A549 (cell line): ENCODE data around the gene SETD3. TPM values are rescaled to one million over a fixed set of nuclear protein-coding genes. Genes with fewer than 3 reads are reported as not detected.

Experiments used
- ATAC-seq, 2 experiments: fragments of 200-7000 bp in 1 of 2; fragments of >200 bp in 1 of 2; cut with Nextera tagmentation in 1 of 2; cut with Tn5 transposase in 1 of 2; 3 replicates each; pipeline versions ENCODE4 v1.8.0 to v1.9.1; 2018 to 2020; ENCODE audit warnings: mild to moderate bottlenecking in 1 of 2, moderate library complexity in 1 of 2
- CTCF ChIA-PET: fragments of 300-600 bp; sonication (Branson Sonifier 250); formaldehyde crosslinking; extraction: SDS; loops from one replicate; lab custom pipeline; 2021; ENCODE audit warnings: antibody characterized with exemption, inconsistent platforms; lab: Yijun Ruan, JAX
- POLR2A ChIA-PET: fragments of 350-600 bp; formaldehyde crosslinking; extraction: SDS; loops from one replicate; lab custom pipeline; 2021; ENCODE audit warnings: antibody characterized with exemption, inconsistent platforms; lab: Yijun Ruan, JAX
- DNase-seq, 2 experiments: peaks; one replicate each; pipeline versions ENCODE4 v3.0.0 to v3.0.0-alpha.2; 2011 to 2016; ENCODE audit warnings: low read depth in 1 of 2, low spot score in 1 of 2
- FAIRE-seq: peaks from 2 replicates; lab custom pipeline; 2011; peaks lifted over from hg19 to GRCh38; lab: Jason Lieb, UNC
- H3K27ac ChIP-seq, 2 experiments: fragments of >200 bp; sonication (Bioruptor Twin); formaldehyde crosslinking; 3 replicates each; pipeline ENCODE4 v1.5.1; 2016 to 2017
- H3K4me1 ChIP-seq: fragments of >200 bp; sonication (Bioruptor Twin); formaldehyde crosslinking; 3 replicates; pipeline ENCODE4 v1.6.1; 2016
- H3K4me2 ChIP-seq: fragments of >200 bp; sonication (Bioruptor Twin); formaldehyde crosslinking; 3 replicates; pipeline ENCODE4 v1.6.1; 2016
- H3K4me3 ChIP-seq: fragments of >200 bp; sonication (Bioruptor Twin); formaldehyde crosslinking; 3 replicates; pipeline ENCODE4 v1.5.1; 2016
- H3K9me3 ChIP-seq: fragments of >200 bp; sonication (Bioruptor Twin); formaldehyde crosslinking; 3 replicates; pipeline ENCODE4 v1.6.1; 2016
- BHLHE40 ChIP-seq: IDR thresholded peaks from 2 replicates; pipeline ENCODE4 v1.6.1; 2012; ENCODE audit warnings: low read depth, low read length, inconsistent platforms
- CHD2 ChIP-seq: fragments of 150-350 bp; IDR thresholded peaks from 2 replicates; pipeline ENCODE4 v1.6.1; 2014; ENCODE audit warnings: low read length; ENCODE audit not compliant: partially characterized antibody
- FOSL2 ChIP-seq, 2 experiments: fragments of 450-650 bp in 1 of 2; fragments of >200 bp in 1 of 2; sonication (Bioruptor Twin) in 1 of 2; formaldehyde crosslinking; IDR thresholded peaks; 2 replicates each; pipeline versions ENCODE4 v1.5.0 to v1.6.1; 2016 to 2020; ENCODE audit warnings: mild to moderate bottlenecking in 1 of 2, moderate library complexity in 1 of 2
- FOXS1 ChIP-seq: fragments of 250-450 bp; sonication (Bioruptor Pico); IDR thresholded peaks from 2 replicates; pipeline ENCODE4 v1.5.0; 2020; ENCODE audit warnings: mild to moderate bottlenecking, moderate library complexity
- GATA3 ChIP-seq: IDR thresholded peaks from 2 replicates; pipeline ENCODE4 v1.6.1; 2012; ENCODE audit warnings: borderline replicate concordance
- HEYL ChIP-seq: fragments of 250-450 bp; sonication (Bioruptor Pico); IDR thresholded peaks from 2 replicates; pipeline ENCODE4 v1.8.0; 2021; ENCODE audit warnings: mild to moderate bottlenecking, moderate library complexity
- HOXB13 ChIP-seq: fragments of 250-450 bp; sonication (Bioruptor Pico); IDR thresholded peaks from 2 replicates; pipeline ENCODE4 v1.5.0; 2020; ENCODE audit warnings: low read depth, mild to moderate bottlenecking, moderate library complexity
- HOXB5 ChIP-seq: fragments of 250-450 bp; sonication (Bioruptor Pico); IDR thresholded peaks from 2 replicates; pipeline ENCODE4 v1.5.0; 2020; ENCODE audit warnings: mild to moderate bottlenecking, moderate library complexity
- JUNB ChIP-seq: fragments of >200 bp; sonication (Bioruptor Twin); formaldehyde crosslinking; IDR thresholded peaks from 2 replicates; pipeline ENCODE4 v1.6.1; 2016
- MAFK ChIP-seq: fragments of 450-650 bp; IDR thresholded peaks from 2 replicates; pipeline ENCODE4 v1.6.1; 2014; ENCODE audit not compliant: partially characterized antibody
- NR3C1 ChIP-seq: fragments of >200 bp; sonication (Bioruptor Twin); formaldehyde crosslinking; IDR thresholded peaks from 3 replicates; pipeline ENCODE4 v1.6.1; 2017
- RAD21 ChIP-seq, 2 experiments: fragments of >200 bp in 1 of 2; sonication (Bioruptor Twin) in 1 of 2; formaldehyde crosslinking in 1 of 2; IDR thresholded peaks in 1 of 2; conservative IDR thresholded peaks in 1 of 2; 2 replicates in 1 of 2; 3 replicates in 1 of 2; pipeline ENCODE4 v1.6.1; 2012 to 2018; ENCODE audit warnings: inconsistent platforms in 1 of 2
- RCOR1 ChIP-seq: fragments of 150-350 bp; IDR thresholded peaks from 2 replicates; pipeline ENCODE4 v1.6.1; 2014; ENCODE audit warnings: antibody characterized with exemption, low read length, low read depth
- RFX5 ChIP-seq: fragments of 450-650 bp; IDR thresholded peaks from 2 replicates; pipeline ENCODE4 v1.7.1; 2014; ENCODE audit warnings: antibody characterized with exemption, mild to moderate bottlenecking, moderate library complexity
- RNF2 ChIP-seq: fragments of 200-600 bp; sonication (generic); IDR thresholded peaks from 2 replicates; pipeline ENCODE4 v1.6.1; 2016; ENCODE audit warnings: low read depth, mild to moderate bottlenecking, antibody characterized with exemption, moderate library complexity, borderline replicate concordance
- SMC3 ChIP-seq: fragments of >200 bp; sonication (Bioruptor Twin); formaldehyde crosslinking; IDR thresholded peaks from 3 replicates; pipeline ENCODE4 v1.6.1; 2018; ENCODE audit warnings: inconsistent platforms
- SREBF2 ChIP-seq: fragments of 450-650 bp; IDR thresholded peaks from 2 replicates; pipeline ENCODE4 v1.6.1; 2014; ENCODE audit warnings: mild to moderate bottlenecking, moderate library complexity
- TFCP2L1 ChIP-seq: fragments of 250-450 bp; sonication (Bioruptor Pico); IDR thresholded peaks from 2 replicates; pipeline ENCODE4 v1.5.0; 2021; ENCODE audit warnings: mild to moderate bottlenecking
- ZNF302 ChIP-seq: fragments of 250-450 bp; sonication (Bioruptor Pico); IDR thresholded peaks from 2 replicates; pipeline ENCODE4 v1.9.0; 2021; ENCODE audit warnings: inconsistent platforms, mild to moderate bottlenecking, moderate library complexity
- ZSCAN20 ChIP-seq: fragments of 250-450 bp; sonication (Bioruptor Pico); IDR thresholded peaks from 2 replicates; pipeline ENCODE4 v1.8.0; 2022; ENCODE audit warnings: mild to moderate bottlenecking, moderate library complexity
- WGBS: methylation state at CpG from one replicate; pipeline ENCODE4 v1.1.6; 2017; ENCODE audit errors: missing lambda C conversion rate; 5-methylcytosine and 5-hydroxymethylcytosine counted together
- polyA plus RNA-seq, 4 experiments: library from polyadenylated mRNA; depleted of rRNA in 3 of 4; stranded (reverse); fragments of >200 nt; fragmentation: RNase III in 1 of 4; extraction: RNeasy Plus Mini Kit Qiagen cat#74134 plus additional on column Dnase treatment in 1 of 4; gene quantifications; 2 replicates in 3 of 4; 3 replicates in 1 of 4; pipeline ENCODE4 v1.2.3, GENCODE V29; 2011 to 2017
- TF ChIP-seq, protein P1 (sequence below): fragments of 200-600 bp; sonication (generic); IDR thresholded peaks from 2 replicates; pipeline ENCODE4 v1.6.1; 2016; ENCODE audit warnings: antibody characterized with exemption, mild to moderate bottlenecking, moderate library complexity
- TF ChIP-seq, protein P2 (sequence below): fragments of 250-450 bp; sonication (Bioruptor Pico); IDR thresholded peaks from 2 replicates; pipeline ENCODE4 v1.5.0; 2021; ENCODE audit warnings: mild to moderate bottlenecking, moderate library complexity, borderline replicate concordance
- TF ChIP-seq, protein P3 (sequence below): IDR thresholded peaks from 2 replicates; pipeline ENCODE4 v1.6.1; 2012
- TF ChIP-seq, protein P4 (sequence below): IDR thresholded peaks from 2 replicates; pipeline ENCODE4 v1.6.1; 2012
- TF ChIP-seq, protein P5 (sequence below): IDR thresholded peaks from 2 replicates; pipeline ENCODE4 v1.6.1; 2012; ENCODE audit warnings: low read depth, borderline replicate concordance

The SETD3 gene
- polyA plus RNA-seq, 2 of the 4 experiments (the other 2 are of a cell fraction) = 43.1 to 59.7 TPM

DNA sequence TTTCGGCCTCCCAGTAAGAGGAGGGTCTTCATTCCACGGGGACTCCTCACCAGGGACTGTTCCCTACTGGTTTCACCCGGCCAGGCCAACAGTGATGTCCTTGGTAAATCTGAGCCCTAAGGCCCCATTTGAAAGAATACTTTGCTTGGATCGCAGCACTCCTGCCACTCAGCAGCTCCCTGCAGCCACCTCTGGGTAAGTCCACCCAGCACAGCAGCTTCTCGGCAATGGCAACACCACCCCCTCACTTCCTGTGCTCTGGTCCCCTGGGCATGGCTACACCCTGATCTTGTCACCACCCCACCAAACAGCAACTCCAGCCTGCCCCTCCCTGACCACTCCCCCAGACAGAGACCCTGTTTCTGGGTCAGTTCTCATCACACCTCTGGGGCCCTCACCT, 100.3 kb downstream of the SETD3 start:
- H3K4me2 ChIP-seq = peak overlapping the region; percentile 34; the same call in 1 of the 3 replicates
- POLR2A ChIA-PET = no interaction called here
- H3K4me3 ChIP-seq = no peak overlapping the region
- FAIRE-seq (no peak), DNase-seq (peak; percentile 15), ATAC-seq (peak; percentile 8 to 25; a peak in 3 of 6 replicates)
- TF ChIP-seq NR3C1 (no peak), HEYL (CRISPR knock-in tag) (no peak), FOSL2 (IDR thresholded peaks at IDR 0.05) (no peak), FOSL2 (CRISPR knock-in tag; IDR thresholded peaks at IDR 0.05) (no peak), TFCP2L1 (CRISPR knock-in tag) (no peak), CHD2 (no peak), ZNF302 (no peak), RFX5 (no peak), ZSCAN20 (no peak), RAD21 (conservative IDR thresholded peaks at IDR 0.05 in 1 of 2, IDR thresholded peaks at IDR 0.05 in 1 of 2) (no peak)
- TF ChIP-seq, protein P1, sequence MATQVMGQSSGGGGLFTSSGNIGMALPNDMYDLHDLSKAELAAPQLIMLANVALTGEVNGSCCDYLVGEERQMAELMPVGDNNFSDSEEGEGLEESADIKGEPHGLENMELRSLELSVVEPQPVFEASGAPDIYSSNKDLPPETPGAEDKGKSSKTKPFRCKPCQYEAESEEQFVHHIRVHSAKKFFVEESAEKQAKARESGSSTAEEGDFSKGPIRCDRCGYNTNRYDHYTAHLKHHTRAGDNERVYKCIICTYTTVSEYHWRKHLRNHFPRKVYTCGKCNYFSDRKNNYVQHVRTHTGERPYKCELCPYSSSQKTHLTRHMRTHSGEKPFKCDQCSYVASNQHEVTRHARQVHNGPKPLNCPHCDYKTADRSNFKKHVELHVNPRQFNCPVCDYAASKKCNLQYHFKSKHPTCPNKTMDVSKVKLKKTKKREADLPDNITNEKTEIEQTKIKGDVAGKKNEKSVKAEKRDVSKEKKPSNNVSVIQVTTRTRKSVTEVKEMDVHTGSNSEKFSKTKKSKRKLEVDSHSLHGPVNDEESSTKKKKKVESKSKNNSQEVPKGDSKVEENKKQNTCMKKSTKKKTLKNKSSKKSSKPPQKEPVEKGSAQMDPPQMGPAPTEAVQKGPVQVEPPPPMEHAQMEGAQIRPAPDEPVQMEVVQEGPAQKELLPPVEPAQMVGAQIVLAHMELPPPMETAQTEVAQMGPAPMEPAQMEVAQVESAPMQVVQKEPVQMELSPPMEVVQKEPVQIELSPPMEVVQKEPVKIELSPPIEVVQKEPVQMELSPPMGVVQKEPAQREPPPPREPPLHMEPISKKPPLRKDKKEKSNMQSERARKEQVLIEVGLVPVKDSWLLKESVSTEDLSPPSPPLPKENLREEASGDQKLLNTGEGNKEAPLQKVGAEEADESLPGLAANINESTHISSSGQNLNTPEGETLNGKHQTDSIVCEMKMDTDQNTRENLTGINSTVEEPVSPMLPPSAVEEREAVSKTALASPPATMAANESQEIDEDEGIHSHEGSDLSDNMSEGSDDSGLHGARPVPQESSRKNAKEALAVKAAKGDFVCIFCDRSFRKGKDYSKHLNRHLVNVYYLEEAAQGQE = no peak
- TF ChIP-seq, protein P2, sequence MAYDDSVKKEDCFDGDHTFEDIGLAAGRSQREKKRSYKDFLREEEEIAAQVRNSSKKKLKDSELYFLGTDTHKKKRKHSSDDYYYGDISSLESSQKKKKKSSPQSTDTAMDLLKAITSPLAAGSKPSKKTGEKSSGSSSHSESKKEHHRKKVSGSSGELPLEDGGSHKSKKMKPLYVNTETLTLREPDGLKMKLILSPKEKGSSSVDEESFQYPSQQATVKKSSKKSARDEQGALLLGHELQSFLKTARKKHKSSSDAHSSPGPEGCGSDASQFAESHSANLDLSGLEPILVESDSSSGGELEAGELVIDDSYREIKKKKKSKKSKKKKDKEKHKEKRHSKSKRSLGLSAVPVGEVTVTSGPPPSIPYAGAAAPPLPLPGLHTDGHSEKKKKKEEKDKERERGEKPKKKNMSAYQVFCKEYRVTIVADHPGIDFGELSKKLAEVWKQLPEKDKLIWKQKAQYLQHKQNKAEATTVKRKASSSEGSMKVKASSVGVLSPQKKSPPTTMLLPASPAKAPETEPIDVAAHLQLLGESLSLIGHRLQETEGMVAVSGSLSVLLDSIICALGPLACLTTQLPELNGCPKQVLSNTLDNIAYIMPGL (CRISPR knock-in tag) = no peak
- peak overlapping the region; percentile 11 to 63; a peak in 4 of 6 replicates for H3K27ac ChIP-seq
- peaks cover 43% of the 10 kb centered on the region for H3K4me1 ChIP-seq
- H3K9me3 ChIP-seq = 0 out of 3 replicates have a peak, but pooled peaks cover 2% of the 10 kb centered on the region
- CTCF ChIA-PET = interaction anchor here (1.4 to 11.9 kb wide), 3 partner anchors 13 to 61 kb away, joined by 8 to 150 read pairs (median 26); no protein-coding TSS in a partner anchor
- 60% methylated on average over 5 of the region's 5 CpGs for WGBS

DNA sequence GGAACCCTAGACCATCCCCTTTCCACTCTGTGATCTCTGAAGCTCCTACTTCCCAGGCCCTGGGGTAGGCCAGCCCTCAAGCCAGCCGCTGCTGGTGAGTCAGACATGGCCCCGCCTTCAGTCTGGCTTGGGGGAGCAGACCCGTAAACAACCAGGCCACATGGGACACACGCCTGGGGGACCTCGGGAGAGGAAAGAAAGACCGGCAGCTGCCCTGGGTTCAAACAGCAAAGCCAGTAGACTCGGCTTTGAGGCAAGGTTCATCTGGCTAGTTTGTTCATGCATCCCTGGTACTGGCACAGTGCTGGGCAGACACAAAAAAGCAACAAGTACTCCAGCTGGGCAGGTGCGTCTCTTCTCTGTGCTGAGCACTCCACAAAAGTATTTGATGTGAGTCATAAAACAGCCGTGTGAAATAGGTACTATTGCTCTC, 101.9 kb downstream of the SETD3 start:
- DNase-seq = peak; percentile 72 to 78
- Histone ChIP-seq H3K27ac (peak overlapping the region; percentile 72 to 85), H3K4me1 (peaks cover 38% of the 10 kb centered on the region), H3K4me2 (peak overlapping the region; percentile 75), H3K4me3 (no peak overlapping the region), H3K9me3 (no peaks in the 10 kb centered on the region)
- peak; percentile 13 for FAIRE-seq
- 4% methylated on average over 4 of the region's 9 CpGs for WGBS
- POLR2A ChIA-PET = interaction anchor here (1.0 kb wide), 1 partner anchor 102 kb away, joined by 3 read pairs; the partner anchor contains the start of genes CCNK and SETD3
- ATAC-seq = peak; percentile 82 to 85
- TF ChIP-seq FOXS1 (CRISPR knock-in tag) (no peak), FOSL2 (IDR thresholded peaks at IDR 0.05) (peak; percentile 20), FOSL2 (CRISPR knock-in tag; IDR thresholded peaks at IDR 0.05) (peak; percentile 54), JUNB (peak; percentile 58; the same call in 1 of the 2 replicates), RCOR1 (no peak), HOXB13 (CRISPR knock-in tag) (no peak)
- TF ChIP-seq, protein P3, sequence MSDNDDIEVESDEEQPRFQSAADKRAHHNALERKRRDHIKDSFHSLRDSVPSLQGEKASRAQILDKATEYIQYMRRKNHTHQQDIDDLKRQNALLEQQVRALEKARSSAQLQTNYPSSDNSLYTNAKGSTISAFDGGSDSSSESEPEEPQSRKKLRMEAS = peak; percentile 66
- CTCF ChIA-PET = interaction anchor here (0.7 to 11.9 kb wide), 4 partner anchors 14 to 91 kb away, joined by 3 to 150 read pairs (median 6); no protein-coding TSS in a partner anchor

DNA sequence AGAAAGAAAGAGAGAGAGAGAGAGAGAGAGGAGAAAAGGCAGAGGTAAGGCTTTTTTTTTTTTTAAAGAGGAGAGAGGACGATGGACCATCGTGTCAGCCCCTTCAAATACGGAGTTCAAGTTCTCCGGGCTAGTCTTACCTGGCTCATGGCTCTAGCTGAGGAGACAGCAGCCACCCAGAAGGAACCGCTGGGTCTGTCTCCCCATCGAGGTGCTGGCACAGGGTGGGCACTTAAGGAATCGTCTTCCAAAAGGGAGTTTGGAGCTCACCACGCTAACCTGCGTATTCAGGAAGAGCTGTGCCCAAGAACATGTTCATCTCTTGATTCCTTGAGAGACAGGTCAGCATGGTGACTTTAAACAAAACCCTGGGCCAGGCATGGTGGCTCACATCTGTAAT, 102.7 kb downstream of the SETD3 start:
- CTCF ChIA-PET = interaction anchor here (1.0 to 11.9 kb wide), 3 partner anchors 15 to 58 kb away, joined by 5 to 150 read pairs (median 8); no protein-coding TSS in a partner anchor
- TF ChIP-seq SREBF2 (no peak), SMC3 (no peak), MAFK (no peak), RNF2 (no peak), BHLHE40 (no peak), CHD2 (no peak), HOXB13 (CRISPR knock-in tag) (no peak), HOXB5 (CRISPR knock-in tag) (no peak), GATA3 (no peak)
- TF ChIP-seq, protein P4, sequence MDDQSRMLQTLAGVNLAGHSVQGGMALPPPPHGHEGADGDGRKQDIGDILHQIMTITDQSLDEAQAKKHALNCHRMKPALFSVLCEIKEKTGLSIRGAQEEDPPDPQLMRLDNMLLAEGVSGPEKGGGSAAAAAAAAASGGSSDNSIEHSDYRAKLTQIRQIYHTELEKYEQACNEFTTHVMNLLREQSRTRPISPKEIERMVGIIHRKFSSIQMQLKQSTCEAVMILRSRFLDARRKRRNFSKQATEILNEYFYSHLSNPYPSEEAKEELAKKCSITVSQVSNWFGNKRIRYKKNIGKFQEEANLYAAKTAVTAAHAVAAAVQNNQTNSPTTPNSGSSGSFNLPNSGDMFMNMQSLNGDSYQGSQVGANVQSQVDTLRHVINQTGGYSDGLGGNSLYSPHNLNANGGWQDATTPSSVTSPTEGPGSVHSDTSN = no peak
- TF ChIP-seq, protein P5, sequence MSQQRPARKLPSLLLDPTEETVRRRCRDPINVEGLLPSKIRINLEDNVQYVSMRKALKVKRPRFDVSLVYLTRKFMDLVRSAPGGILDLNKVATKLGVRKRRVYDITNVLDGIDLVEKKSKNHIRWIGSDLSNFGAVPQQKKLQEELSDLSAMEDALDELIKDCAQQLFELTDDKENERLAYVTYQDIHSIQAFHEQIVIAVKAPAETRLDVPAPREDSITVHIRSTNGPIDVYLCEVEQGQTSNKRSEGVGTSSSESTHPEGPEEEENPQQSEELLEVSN = no peak

More for the DNA sequence above, 102.7 kb downstream of the SETD3 start:
- H3K4me2 ChIP-seq = no peak overlapping the region; the same call in 2 of the 3 replicates
- no peak overlapping the region for H3K4me3 ChIP-seq
- FAIRE-seq (no peak), ATAC-seq (no peak), DNase-seq (no peak)
- no peaks in the 10 kb centered on the region for H3K9me3 ChIP-seq
- WGBS = 91% methylated on average over 9 of the region's 9 CpGs
- H3K4me1 ChIP-seq = peaks cover 30% of the 10 kb centered on the region
- H3K27ac ChIP-seq = peak overlapping the region; percentile 72 to 85
- POLR2A ChIA-PET = interaction anchor here (1.0 kb wide), 1 partner anchor 103 kb away, joined by 3 read pairs; the partner anchor contains the start of genes CCNK and SETD3
